GM19328 (cell line): Measurements from ENCODE around the gene C11orf86.

Experiments
- ATAC-seq: cut with Tn5 transposase; IDR thresholded peaks from one replicate; pipeline ENCODE4 v1.9.1; 2021; ENCODE audit warnings: mild to moderate bottlenecking, moderate library complexity; ENCODE audit not compliant: unreplicated experiment

The C11orf86 gene

DNA sequence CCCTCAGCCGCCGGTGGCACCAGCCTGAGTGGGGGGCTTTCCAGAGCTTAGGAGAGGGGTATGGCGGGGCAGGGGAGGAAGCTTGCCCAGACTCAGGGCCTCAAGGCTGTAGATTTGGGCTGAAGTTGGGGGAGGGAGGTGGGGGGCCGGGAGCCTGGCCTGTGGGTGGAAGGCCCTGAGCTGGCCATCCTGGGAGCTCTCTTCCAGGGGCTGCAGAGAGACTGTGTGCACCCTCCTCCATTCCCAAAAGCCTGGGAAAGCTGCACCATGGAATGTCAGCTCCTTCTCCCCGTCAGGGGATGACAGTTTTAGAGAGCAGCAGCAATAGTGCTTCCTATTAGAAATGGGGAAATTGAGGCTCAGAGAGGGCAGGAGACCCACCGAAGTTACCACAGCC, 48.9 kb downstream of the C11orf86 start:
- ATAC-seq: no peak

DNA sequence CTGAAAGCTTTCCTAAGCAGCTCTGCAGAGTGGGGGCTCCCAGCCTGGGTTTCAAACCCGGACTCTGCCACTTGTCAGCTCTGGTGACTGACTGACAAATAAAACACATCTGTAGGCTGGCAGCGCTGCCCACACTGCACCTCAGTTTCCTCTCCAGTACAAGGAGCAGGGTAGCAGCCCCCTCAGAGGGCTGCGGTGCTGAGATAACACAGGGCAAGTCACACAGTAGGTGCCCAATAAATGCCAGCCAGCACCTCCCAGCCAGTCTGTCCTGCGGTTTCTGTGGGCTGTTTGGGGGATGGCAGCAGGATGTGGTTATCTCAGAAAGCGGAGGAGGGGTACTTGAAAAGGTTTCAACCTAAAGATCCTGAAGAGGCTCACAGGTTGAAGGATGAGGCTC, 49.3 kb downstream of the C11orf86 start:
- ATAC-seq: no peak

DNA sequence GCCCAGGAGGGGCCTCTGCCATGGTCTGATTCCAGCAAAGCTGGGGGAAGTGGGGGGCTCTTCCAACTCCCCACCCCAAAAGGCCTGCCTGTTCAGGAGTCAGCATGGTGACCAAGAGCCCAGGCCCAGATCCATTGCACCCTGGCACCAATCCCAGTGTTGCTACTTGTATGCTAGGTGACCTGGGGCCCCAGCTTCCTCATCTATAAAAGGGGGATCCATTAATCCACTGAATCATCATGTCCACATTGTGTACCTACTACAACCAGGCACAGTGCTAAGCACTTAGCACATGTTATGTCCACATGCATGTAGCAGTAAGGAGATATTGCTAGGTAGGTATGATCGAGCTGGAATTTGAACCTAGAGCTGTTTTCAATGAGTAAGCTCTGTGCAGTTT, 49.9 kb downstream of the C11orf86 start:
- ATAC-seq: no peak

DNA sequence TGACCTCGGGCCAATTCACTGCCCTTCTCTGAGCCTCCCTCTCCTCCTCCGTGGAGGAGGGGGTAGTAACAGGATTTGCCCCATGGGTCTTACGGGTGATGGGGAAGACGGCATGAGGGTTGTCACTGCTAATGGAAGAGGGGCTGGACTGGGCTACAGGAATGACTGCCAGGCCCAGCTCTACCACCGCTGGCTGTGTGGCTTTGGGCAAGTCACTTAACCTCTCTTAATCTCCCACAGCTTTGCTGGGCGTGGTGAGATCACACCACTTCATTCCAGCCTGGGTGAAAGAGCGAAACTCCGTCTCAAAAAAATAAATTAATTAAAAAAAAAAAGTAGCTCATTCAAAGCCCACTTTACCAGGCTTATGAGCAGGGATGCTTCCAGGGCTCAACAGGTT, 50.6 kb downstream of the C11orf86 start:
- ATAC-seq: no peak
